GM18951 (cell line): ENCODE data around the gene CREBBP.

Source experiments
- POLR2A ChIP-seq: IDR thresholded peaks from 4 replicates; pipeline ENCODE4 v1.6.1; 2011; ENCODE audit warnings: mild to moderate bottlenecking; ENCODE audit not compliant: insufficient read length, insufficient read depth; ENCODE audit errors: extremely low read depth
- in situ Hi-C: fragments of 300-500 bp; cut with MboI; formaldehyde crosslinking; loops from one replicate; pipeline ENCODE4 v1.12.0; 2022; ENCODE audit warnings: low sequenced_read_pairs, mixed read lengths, inconsistent platforms; ENCODE audit not compliant: unreplicated experiment

The CREBBP gene

GRCh38 chr16:3857189-3858043, 23.1 kb downstream of the CREBBP start:
- in situ Hi-C loops: no loop called here
- no peak for TF ChIP-seq POLR2A

GRCh38 chr16:3856367-3857141, 24.0 kb downstream of the CREBBP start:
- TF ChIP-seq POLR2A: no peak
- in situ Hi-C loops: no loop called here

GRCh38 chr16:3854750-3855541, 25.6 kb downstream of the CREBBP start:
- in situ Hi-C loops: no loop called here
- no peak for TF ChIP-seq POLR2A

GRCh38 chr16:3850544-3850899, 30.0 kb downstream of the CREBBP start:
- in situ Hi-C loops: no loop called here
- TF ChIP-seq POLR2A: no peak

- in situ Hi-C loops: no loop called here
- no peak for TF ChIP-seq POLR2A
Observed at GRCh38 chr16:3849751-3850543, 30.6 kb downstream of the CREBBP start.

- in situ Hi-C loops: no loop called here
- TF ChIP-seq POLR2A: no peak
Observed at GRCh38 chr16:3846595-3847091, 33.9 kb downstream of the CREBBP start.

- in situ Hi-C loops: no loop called here
Observed at GRCh38 chr16:3846087-3846486, 34.4 kb downstream of the CREBBP start.

GRCh38 chr16:3842994-3843393, 37.5 kb downstream of the CREBBP start:
- TF ChIP-seq POLR2A: no peak
- in situ Hi-C loops: no loop called here

More at GRCh38 chr16:3846087-3846486, 34.4 kb downstream of the CREBBP start:
- no peak for TF ChIP-seq POLR2A

- in situ Hi-C loops: no loop called here
- no peak for TF ChIP-seq POLR2A
Observed at GRCh38 chr16:3841729-3842508, 38.6 kb downstream of the CREBBP start.

- in situ Hi-C loops: no loop called here
- no peak for TF ChIP-seq POLR2A
Observed at GRCh38 chr16:3839402-3840184, 40.9 kb downstream of the CREBBP start.
